Measurements from ENCODE around the gene CBY1.

The CBY1 gene

GRCh38 chr22:38721551-38721950 is 65.1 kb downstream of the CBY1 start:
- DNase-seq (ENCODE audit: low read depth in 4 of 4, low spot score in 1 of 4), result no peak
